ELF-1 (cell line): ENCODE measurements around the gene TMEM91.
"Not testable (repeated sequence)": the region's sequence is repeated elsewhere in the genome, so short reads cannot be mapped to it uniquely, and the experiment has no call there.

Experiments used
- DNase-seq: peaks from one replicate; pipeline ENCODE4 v3.0.0-alpha.2; 2016; ENCODE audit warnings: low read depth, low spot score

The TMEM91 gene

DNA sequence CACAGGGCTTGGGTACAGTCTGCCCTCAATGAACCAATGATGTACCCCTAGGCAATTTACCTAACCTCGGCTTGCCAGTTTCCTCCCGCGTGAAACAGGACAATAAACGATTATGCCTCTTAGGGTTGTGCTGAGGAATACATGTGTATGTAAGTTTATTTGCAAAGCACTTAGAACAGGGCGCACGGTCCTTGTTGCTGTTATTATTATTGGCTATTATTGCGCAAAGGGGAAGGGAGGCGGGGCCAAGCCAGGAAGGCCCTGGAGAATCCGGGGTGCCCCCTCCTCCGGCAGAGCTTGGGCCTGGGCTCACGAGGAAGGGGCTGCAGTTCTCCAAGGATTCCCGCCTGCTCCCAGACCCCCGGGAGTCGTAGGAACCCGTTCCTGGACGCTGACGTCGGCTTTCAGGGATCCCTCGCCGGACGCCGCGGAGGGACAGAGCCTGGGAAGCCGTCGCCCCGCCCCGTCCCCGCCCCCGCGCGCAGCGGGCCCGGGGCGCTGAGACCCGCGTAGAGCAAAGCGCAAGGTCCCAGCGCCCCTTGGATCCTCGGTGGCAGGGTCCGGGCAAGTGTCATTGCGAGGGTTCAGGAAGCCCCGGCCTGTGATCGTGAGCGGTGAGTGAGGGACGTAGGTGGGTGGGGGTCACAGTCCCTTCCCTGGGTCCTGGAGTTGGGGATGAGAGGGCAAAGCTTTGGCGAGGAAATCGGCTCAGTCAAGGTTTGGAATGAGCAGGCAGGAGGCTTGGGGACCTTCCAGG is at the start of gene TMEM91:
TSS of gene TMEM91 (plus strand) at position 293 of the 757 bp plus-strand sequence. CDS start 1,777 bp downstream, outside the sequence.
- peak; percentile 62 for DNase-seq

- no peak for DNase-seq
These were observed 49.2 kb upstream of the TMEM91 start for GRCh38 chr19:41327076-41327575.

- no peak for DNase-seq
These were observed 48.7 kb upstream of the TMEM91 start for GRCh38 chr19:41327576-41328156.

DNA sequence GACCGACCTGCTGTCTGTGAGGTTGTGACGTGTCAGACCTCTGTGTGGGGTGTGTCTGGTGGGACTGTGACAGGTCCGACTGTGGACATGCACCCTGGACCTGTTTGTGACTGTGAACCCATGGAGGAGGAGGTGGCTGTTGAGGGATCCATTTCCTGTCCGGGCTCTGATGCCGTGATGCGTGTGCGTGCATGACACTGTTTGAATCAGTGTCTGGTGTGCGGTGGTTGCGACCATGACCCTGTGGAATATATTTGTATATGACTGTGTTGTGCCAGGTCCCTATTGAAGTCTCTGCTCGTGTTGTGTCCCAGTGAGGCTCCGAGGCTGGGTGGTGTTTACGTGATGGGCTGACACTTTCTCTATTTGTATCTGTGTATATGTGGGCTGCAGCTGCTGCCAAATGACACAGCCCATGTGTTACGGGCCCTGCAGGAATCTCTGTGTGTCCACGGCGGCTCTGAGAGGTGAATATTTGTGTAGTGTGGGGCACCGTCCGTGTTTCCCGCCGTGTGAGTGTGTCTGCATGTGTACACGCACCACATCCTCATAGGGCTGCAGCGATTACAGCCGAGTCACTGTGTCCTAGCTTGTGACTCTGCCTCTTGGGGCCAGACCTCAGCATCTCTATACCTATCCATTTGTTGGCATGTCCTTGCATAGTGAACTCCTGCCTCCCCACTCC is 48.0 kb upstream of the TMEM91 start:
- DNase-seq, result no peak

- no peak for DNase-seq
These were observed 47.5 kb upstream of the TMEM91 start for GRCh38 chr19:41328842-41329225.

- no peak for DNase-seq
These were observed 45.9 kb upstream of the TMEM91 start for GRCh38 chr19:41330481-41330880.

DNA sequence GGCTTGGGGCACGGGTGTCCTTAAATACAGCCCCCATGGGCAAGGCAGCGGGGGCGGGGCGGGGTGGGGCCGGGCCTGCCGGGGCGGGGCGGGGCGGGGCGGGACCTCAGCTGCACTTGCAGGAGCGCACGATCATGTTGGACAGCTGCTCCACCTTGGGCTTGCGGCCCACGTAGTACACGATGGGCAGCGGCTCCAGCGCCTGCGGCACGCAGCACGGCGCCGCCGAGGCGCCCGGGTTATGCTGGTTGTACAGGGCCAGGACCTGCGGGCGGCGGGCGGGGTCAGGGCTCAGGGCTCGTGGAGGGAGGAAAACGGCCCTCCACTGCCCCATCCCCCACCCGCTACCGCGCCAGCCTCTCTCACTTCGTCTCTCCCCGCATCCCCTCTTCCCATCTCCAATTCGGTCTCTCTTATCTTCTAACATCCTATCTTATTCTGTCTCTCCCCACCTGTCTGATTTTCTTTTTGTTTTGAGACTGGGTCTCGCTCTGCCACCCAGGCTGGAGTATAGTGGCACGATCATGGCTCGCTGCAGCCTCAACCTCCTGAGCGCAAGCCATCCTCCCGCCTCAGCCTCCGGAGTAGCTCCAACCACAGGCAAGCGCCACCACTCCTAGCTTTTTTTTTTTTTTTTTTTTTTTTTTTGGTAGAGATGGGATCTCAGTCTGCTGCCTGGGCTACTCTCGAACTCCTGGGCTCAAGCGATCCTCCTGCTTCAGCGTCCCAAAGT is 45.2 kb upstream of the TMEM91 start:
- DNase-seq, result peak; percentile 51

DNA sequence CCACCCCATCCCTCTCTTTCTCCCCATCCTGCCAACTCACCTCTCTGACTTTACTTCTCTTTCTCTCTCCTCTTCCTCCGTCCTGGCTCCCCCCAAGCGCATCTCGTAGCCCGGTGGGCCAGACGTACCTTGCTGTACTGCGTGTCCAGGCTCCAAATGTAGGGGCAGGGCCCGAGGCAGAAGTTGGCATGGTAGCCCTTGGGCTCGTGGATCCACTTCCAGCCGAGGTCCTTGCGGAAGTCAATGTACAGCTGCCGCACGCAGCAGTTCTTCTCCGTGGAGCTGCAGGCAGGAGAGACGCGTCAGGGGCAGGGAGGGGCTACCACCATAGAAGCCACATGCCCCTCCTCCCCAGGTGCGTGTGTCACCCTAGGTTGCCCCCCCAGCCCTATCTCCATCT is 44.3 kb upstream of the TMEM91 start:
- no peak for DNase-seq

DNA sequence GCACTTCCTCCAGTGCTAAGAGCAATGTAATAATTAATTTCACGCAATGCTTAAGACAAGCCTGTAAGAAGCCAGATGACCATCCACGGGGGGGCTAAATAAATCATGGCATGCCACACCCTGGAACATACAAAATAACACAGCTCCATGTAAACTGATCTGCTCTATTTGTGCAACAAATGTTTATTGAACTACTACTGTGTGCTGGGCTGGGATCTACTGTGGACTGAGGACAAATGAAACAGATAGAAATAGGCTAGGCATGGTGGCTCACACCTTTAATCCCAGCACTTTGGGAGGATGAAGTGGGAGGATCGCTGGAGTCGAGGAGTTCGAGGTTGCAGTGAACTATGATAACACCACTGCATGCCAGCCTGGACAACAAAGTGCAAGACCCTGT is 43.9 kb upstream of the TMEM91 start:
- DNase-seq, result no peak

DNA sequence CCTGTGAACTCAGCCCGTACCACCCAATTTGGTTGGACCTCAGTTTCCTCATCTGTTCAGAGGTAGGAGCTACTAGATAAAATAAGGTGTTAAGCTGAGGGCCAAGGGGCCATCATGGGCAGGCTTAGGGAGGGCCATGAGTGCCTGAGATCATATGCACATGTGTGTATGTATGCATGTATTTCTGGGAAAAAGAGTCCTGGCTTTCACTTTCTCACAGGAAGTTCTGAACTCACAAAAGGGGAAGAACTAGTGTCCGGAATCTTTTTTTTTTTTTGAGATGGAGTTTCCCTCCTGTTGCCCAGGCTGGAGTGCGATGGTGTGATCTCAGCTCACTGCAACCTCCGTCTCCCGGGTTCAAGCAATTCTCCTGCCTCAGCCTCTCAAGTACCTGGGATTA is 41.5 kb upstream of the TMEM91 start:
- DNase-seq, result no peak

DNA sequence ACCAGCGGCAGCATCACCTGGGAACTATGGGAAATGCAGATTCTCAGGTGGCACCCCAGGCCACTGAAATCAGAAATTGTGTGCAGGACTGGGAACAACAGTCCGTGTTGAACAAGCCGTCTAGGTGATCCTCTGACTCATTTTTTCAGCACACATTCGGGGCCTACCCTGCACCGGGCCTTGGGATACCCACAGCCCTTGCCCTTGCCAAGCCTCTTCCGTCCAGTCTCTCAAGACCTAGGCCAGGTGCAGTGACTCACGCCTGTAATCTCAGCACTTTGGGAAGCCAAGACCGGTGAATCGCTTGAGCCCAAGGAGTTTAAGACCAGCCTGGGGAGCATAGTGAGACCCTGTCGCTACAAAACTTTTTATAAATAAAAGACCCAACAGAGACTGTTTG is 40.9 kb upstream of the TMEM91 start:
- no peak for DNase-seq

DNA sequence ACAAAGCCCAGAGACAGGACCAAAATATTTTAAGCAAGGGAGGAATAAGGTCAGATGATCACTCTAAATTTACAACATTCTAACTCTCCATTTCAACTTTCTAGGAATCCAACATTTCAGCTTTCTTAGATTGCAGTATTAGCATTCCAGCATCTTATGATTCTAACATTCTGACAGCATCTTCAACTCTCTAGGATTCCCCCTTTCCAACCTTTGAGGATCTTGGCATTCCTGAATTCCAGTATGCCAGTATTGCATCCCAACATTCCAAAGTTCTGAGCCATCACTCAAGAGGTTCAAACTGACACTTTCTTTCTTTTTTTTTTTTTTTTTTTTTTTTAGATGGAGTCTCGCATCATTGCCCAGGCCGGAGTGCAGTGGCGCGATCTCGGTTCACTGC is 36.4 kb upstream of the TMEM91 start:
- no peak for DNase-seq

DNA sequence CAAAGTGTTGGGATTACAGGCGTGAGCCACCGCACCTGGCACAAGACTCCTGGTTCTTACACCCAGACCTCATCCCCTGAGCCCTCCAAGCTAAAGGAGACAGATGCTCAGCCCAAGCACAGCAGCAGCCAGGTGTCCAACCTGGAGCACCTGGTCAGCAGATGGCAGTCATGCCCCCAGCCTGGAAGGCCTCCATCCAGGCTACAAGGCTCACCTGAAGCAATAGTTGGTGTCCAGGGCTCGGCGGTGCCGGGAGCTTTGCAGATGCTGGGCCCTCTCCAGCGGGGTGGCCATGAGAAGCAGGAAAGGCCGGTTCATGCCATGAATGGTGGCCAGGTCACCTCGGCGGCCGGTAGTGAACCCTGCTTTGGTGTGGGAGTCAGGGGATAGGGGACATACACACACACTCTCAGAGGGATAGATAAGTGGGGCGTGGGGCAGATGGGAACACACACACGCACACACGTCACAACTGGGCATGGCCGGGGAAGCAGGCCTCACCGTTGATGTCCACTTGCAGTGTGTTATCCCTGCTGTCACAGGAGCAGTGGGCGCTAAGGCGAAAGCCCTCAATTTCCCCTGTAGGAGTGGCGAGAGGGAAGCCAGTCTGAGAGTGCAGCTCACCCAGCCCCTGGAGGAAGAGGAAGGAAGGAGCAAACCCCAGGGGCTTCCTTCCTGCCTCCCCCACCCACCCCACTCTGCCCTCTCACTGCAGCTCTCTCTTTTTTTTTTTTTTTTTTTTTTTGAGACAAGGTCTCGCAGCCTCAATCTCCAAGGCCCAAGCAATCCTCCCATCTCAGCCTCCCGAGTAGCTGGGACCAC is 34.5 kb upstream of the TMEM91 start:
- no peak for DNase-seq

DNA sequence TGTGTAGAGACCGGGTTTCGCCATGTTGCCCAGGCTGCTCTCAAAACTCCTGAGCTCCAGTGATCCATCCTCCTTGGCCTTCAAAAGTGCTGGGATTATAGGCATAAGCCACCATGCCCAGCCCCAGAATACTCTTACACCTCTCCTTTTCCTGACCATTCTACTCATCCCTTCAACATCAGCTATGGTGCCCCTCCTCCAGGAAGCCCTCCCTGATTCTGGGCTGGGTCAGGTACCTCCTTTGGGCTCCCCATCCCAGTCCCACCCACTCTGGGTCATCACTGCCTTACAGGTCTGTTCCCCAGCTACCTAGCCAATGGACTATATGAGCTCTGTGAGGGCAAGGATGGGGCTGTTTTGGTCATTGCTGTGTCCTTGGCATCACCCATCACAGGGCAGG is 32.2 kb upstream of the TMEM91 start:
- no peak for DNase-seq

DNA sequence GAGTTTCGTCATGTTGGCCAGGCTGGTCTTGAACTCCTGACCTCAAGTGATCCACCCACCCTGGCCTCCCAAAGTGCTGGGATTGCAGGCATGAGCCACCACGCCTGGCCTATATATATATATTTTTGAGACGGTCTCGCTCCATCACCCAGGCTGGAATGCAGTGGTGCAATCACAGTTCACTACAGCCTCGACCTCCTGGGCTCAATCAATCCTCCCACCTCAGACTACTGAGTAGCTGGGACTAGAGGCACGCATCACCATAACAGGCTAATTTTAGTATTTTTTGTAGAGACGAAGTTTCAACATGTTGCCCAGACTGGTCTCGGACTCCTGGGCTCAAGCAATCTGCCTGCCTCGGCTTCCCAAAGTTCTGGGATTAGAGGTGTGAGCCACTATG is 29.4 kb upstream of the TMEM91 start:
- not testable (repeated sequence) for DNase-seq

DNA sequence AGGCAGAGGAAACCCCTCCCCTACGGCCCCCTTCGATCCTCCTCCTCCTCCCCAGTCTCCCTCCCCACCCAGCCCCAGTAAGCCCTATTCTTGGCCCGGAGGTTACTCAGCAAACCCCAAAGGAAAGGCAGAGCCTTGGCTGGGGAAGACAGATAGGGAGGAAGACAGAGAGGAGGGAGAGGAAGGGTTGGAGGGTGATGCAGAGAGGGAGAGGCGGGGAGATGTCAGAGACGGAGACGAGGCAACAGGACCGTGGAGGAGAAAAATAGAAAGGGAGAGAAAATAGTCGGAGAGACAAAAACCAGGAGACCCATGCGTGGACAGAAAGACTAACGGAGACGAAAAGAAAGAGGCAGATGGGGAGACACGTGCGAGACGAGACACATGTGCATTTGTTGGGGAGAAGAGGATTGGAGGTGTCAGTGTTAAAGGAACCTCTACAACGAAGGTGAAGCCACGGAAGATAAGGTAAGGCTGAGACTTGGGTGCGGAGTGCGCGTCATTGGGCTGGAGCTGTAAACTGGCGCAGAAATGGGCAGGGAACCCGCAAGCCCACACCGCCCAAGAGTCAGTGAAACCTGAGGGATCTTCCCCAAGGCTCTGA is 25.5 kb upstream of the TMEM91 start:
- DNase-seq, result no peak

DNA sequence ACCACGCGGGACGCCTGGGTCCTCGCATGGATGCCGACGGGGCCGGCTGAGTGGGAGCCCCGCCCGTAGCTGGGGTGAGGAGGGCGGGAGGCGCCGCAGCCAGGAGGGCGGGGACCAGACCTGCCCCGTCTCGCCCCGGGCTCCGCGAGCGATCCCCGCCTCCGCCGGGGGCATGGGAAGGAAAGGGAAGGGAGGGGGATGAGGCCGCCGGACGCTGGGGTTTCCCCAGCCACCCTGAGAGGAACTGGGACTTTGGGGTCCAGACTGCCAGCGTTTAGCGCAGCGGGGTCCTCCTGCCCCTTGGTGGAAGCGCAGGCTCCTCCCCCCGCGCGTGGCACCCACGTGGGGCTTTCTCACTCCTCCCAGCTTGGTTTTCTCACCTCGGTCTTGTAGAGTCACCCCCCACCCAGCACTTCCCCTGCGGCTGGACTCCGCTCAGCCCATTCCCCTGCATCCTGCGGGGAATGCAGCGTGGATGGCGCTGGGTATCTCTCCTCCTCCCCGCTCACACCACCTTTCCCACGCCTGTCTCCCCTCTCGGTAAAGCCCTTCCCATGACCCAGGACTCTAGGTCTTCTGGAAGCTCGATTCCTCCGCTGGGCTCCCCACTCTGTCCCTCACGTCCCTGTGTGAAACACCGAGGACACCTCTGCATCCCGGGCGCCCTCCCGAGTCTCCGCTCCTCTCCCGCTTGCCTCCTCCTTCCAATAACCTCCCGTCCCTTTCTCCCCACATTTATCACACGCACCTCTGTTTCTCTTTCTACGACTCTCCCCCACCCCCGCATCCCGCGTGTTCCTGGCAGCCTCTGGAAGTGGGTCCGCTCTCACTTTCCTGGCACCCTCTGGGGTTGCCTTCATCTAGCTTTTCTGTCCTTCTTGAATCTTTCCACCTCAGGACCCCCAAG is 24.7 kb upstream of the TMEM91 start:
- DNase-seq, result peak; percentile 47

- DNase-seq, result no peak
These were observed 24.1 kb upstream of the TMEM91 start for GRCh38 chr19:41352279-41352608.

DNA sequence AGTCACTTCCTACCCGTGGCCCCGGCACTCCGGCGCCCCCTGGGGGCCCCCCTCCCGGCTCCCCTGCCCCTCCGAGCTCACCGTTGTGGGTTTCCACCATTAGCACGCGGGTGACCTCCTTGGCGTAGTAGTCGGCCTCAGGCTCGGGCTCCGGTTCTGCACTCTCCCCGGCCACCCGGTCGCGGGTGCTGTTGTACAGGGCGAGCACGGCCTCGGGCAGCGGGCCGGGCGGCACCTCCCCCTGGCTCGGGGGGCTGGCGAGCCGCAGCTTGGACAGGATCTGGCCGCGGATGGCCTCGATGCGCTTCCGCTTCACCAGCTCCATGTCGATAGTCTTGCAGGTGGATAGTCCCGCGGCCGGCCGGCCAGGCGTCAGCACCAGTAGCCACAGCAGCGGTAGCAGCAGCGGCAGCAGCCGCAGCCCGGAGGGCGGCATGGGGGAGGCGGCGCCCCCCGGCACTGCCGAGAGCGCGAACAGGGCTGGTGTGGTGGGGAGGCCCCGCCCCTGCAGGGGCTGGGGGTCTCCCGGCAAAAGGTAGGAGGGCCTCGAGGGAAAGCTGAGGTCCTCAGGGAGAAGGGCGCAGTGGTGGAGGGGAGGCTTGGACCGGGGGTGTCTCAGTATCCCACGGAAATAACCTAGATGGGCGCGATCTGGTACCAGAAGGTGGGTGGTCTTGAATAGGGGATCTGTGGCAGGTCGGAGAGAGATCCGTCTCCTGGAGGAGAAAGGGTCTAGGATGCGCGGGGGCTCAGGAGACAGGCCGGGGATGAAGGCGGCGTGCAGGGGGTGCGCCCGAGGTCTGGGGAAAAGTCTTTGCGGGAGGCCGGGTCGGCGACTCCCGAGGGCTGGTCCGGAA is 23.5 kb upstream of the TMEM91 start:
- DNase-seq, result peak; percentile 65
